ENCODE results near the gene STK24.

DNA sequence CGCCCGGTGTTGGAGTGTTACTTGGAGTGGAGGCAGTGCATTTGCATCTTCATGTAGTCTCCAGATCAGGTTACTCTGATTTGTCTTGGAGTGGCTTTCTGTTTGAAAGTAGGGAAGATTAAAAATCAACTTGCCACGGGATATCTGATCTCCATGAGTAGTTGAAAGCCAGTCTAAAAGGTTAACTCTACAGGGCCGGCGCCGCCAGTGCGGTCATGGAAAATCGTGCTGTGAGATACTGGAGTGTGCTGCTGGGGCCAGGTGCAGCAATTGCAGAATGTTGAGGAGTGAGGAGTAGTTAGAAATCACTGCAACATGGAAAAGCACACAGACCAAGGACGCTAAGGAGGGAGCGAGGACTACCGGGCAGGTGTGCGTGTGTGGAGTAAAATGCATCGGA lies 175.0 kb downstream of the STK24 start:
- TF ChIP-seq, protein P1, sequence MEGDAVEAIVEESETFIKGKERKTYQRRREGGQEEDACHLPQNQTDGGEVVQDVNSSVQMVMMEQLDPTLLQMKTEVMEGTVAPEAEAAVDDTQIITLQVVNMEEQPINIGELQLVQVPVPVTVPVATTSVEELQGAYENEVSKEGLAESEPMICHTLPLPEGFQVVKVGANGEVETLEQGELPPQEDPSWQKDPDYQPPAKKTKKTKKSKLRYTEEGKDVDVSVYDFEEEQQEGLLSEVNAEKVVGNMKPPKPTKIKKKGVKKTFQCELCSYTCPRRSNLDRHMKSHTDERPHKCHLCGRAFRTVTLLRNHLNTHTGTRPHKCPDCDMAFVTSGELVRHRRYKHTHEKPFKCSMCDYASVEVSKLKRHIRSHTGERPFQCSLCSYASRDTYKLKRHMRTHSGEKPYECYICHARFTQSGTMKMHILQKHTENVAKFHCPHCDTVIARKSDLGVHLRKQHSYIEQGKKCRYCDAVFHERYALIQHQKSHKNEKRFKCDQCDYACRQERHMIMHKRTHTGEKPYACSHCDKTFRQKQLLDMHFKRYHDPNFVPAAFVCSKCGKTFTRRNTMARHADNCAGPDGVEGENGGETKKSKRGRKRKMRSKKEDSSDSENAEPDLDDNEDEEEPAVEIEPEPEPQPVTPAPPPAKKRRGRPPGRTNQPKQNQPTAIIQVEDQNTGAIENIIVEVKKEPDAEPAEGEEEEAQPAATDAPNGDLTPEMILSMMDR (conservative IDR thresholded peaks at IDR 0.05; ENCODE audit: low read length), result no peak
- no peak for TF ChIP-seq EZH2phosphoT487 (IDR thresholded peaks at IDR 0.05; ENCODE audit: borderline replicate concordance, low read depth, low read length)

All from OCI-LY7 (cell line).